GM12864 (cell line): ENCODE measurements around the gene PRDX2.

Experiments used
- DNase-seq: peaks from one replicate; pipeline ENCODE4 v3.0.0-alpha.2; 2011; ENCODE audit warnings: low read depth
- H3K4me3 ChIP-seq: 2 replicates; pipeline ENCODE4 v1.5.1; 2011; ENCODE audit warnings: mild to moderate bottlenecking, low read depth, low read length, control low read depth
- TF ChIP-seq, protein P1 (sequence below): IDR thresholded peaks from 2 replicates; pipeline ENCODE4 v1.5.1; 2011; ENCODE audit warnings: low read depth, mild to moderate bottlenecking, moderate library complexity, low read length, control low read depth, inconsistent platforms; ENCODE audit errors: missing control alignments

The PRDX2 gene

DNA sequence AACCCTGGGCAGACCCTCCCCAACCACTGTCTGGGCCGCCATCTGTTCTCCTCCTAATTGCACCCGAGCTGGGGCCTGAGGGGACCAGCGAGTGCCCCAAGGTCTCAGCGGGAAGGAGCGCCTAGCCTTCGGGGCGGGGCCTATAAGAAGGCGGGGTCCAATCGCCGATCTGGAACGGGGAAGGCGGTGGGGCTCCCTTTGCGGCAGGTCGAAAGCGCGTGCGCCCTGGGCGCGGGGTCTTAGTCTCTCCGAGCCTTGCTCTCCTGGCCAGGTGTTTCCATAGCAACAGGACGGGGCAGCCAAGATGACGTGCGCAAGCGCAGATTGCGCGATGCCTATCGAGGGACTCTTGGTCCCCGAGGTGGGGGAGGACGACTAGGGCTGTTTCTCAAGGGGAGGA, 39.5 kb upstream of the PRDX2 start:
- no peak for DNase-seq
- H3K4me3 ChIP-seq = no peak overlapping the region
- TF ChIP-seq, protein P1, sequence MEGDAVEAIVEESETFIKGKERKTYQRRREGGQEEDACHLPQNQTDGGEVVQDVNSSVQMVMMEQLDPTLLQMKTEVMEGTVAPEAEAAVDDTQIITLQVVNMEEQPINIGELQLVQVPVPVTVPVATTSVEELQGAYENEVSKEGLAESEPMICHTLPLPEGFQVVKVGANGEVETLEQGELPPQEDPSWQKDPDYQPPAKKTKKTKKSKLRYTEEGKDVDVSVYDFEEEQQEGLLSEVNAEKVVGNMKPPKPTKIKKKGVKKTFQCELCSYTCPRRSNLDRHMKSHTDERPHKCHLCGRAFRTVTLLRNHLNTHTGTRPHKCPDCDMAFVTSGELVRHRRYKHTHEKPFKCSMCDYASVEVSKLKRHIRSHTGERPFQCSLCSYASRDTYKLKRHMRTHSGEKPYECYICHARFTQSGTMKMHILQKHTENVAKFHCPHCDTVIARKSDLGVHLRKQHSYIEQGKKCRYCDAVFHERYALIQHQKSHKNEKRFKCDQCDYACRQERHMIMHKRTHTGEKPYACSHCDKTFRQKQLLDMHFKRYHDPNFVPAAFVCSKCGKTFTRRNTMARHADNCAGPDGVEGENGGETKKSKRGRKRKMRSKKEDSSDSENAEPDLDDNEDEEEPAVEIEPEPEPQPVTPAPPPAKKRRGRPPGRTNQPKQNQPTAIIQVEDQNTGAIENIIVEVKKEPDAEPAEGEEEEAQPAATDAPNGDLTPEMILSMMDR = no peak

DNA sequence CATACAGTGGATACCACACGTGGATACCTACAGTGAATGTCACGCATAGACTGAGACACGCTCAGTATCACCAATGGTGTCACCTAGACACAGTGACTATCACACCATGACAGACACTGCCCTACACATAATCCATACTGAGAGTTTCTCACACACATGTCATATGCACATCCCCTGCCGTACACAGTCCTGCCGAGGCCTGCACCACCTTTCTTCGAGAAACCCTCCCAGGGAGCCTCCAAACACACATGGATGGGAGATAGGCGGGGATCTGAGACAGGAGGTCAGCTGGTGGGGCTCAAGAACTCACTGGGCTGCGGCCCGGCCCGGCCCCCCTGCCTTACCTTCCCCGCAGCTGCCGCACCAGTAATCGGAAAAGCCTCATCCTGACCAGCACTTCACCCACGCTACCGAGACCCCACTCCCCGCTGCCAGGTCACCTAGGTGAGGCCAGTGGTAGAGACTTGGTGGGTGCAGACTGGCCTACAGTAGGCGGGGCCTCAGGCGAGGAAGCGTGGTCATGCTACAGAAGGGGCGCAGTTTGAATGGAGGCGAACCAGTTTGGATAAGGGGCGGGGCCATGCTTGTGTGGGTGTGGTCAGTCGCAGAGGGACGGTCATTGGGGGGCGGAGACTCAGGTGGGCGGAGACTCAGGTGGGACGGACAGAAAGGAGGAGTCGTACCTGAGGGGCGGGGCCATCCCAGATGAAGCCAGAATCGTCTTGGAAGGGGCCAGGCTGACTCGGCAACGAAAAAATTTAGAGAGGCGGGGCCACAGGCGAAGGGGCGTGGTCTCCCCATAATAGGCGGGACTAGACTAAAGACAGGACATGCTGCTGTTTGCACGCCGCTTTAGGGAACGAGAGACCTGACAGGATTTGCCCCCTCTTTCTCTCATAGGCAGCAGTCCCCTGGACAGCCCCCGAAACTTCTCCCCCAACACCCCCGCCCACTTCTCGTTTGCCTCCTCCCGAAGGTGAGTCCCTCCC, 38.8 kb upstream of the PRDX2 start:
- TF ChIP-seq, protein P1 = no peak
- H3K4me3 ChIP-seq = no peak overlapping the region
- no peak for DNase-seq

DNA sequence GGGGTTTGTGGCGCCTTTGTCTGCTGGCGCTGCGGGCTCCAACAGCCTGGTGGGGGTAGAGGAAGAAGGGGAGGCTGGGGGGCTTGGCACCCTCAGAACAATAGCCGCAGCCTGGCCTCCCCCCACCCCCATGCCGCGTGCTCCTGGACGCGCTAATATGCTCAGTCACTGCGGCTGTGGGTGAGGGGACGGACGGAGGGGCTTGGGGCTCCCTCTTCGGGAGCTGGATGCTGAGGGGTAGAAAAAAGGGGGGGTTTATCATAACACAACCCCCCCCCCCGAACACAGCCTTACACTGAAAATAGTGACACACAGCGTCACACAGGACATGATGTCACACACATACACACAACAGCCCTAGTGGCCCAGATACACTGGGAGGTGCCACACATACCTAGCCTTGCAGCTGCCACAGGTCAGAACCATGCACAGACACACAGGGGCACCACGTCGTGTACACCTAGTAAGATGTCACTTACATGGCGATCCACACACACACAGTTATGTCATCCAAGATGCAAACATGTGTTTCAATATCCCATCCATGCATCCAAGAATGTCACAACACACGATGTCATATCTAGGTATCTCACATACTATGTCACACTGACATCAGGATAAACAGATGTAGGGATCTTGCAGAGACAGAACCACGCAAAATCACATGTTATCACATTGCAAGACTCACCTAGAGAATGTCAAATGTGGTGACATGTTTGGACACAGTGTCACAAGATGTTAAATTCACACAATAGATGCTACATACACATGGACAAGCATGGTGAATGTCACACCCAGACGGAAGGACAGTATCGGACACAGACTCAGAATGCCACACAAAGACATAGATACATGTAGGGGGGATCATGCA, 37.5 kb upstream of the PRDX2 start:
- TF ChIP-seq, protein P1 = no peak
- DNase-seq = no peak
- no peak overlapping the region for H3K4me3 ChIP-seq

DNA sequence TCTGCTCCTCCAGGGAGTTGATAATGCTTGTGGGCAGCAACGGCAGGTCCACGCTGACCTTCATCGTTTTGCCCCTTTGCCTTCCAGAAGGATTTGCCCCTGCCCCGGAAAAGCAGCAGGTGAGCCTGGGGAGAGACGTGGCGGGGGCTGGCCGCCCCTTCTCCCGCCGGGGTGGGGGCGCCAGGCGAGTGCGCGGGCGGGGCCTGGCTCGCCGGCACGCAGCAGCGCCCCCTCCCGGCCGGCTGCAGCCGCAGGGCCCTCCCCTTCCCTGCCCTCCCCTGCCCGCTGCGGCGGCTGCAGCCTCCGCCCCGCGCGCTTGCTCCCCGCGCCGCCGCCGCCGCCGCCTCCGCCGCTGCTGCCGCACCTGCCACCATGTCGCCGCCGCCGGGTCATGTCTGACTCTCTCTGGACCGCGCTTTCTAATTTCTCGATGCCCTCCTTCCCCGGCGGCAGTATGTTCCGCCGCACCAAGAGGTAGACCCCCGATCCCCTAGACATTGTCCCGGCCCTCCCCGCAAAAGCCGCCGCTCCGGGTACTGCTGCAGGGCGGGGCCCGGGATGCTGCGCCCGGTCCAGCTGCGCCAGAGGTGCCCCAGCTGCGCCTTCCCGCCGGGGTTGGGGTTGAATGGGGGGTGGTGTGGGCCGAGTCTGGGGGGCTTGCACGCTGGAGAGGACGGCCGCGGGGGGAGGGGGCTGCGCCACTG, 36.7 kb upstream of the PRDX2 start, which contains the start of gene MAST1:
MAST1 (plus strand) TSS at position 334 of the 704 bp plus-strand sequence; CDS start at position 392, 58 bp downstream.
- TF ChIP-seq, protein P1 = peak; percentile 58
- no peak within 1 kb of the TSS; the same call in 1 of the 2 replicates for H3K4me3 ChIP-seq
- DNase-seq = no peak

DNA sequence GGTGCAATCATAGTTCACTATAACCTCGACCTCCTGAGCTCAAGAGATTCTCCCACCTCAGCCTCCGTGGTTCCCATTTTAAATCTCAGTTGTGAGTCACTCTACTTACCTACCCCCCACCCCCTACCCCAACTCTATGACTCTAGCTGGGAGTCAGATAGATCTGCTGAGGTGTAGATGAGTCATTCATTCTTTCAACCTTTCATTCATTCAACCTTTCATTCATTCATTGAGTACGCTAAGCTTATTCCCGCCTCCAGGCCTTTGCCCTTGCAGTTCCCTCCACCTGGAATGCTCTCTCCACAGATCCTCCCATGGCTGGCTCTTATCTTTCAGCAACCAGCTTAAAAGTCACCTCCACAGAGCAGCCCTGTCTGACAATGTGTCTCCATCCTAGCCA, 35.6 kb upstream of the PRDX2 start:
- no peak overlapping the region for H3K4me3 ChIP-seq
- DNase-seq = no peak
- TF ChIP-seq, protein P1 = no peak

DNA sequence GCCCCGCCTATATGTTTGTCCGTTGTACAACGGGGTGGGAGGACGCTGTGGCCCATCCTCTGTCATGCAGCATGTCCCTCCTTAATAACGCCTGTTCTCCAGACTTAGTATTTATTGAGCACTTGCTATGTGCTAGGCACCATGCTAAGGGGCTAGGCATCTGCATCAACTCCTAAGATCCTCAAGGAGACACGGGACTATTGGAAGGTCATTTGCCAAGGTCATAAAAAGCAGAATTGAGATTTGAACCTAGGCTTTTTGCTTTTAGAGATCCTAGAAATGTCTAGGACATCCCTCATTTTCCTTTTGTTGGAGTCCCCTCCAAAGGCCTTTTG, 34.9 kb upstream of the PRDX2 start:
- no peak for DNase-seq
- TF ChIP-seq, protein P1 = no peak
- no peak overlapping the region for H3K4me3 ChIP-seq
